ENCODE measurements around the gene CCDC188.

The CCDC188 gene

GRCh38 chr22:20150381-20151275, at the start of gene CCDC188:
TSS of gene CCDC188 (minus strand) at chr22:20151055. CDS start at chr22:20150986, 69 bp downstream.
- DNase-seq (ENCODE audit: low read depth in 2 of 2), result no peak

DNA sequence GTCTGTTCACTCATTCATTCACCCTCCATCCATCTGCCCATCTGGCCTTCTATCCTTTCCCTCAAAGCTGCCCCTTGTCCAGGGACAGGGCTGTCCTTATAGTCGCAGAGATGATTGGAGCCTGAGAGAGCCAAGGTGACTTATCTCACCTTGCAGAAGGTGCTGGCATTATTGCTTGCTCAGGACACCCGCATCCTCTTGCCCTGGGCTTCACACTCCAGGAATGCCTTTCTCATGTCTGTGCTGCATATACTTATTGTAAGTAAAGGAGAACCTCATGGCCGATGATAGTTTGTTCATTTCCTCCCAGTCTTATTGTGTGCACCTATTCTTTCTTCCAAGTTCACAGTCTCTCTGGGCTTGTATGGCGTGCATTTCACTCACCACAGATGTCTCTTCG, 49.1 kb upstream of the CCDC188 start:
- no peak for DNase-seq (ENCODE audit: low read depth in 2 of 2)

DNA sequence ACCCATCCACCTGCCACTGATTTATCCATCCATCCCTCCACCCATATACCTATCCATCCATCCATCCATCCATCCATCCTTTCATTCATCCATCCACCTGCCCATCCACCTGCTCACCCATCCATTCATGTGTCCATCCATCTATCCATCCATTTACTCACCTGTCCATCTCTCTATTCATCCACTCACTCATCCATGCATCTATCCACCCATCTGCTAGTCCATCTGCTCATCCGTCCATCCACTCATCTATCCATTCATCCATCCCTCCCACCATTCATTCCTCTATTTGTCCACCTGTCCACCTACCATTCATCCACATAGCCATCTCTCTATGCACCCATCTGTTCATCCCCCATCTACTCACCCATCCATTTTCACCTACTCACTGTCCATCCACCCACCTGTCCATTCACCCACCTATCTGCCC, 48.6 kb upstream of the CCDC188 start:
- no peak for DNase-seq (ENCODE audit: low read depth in 2 of 2)

DNA sequence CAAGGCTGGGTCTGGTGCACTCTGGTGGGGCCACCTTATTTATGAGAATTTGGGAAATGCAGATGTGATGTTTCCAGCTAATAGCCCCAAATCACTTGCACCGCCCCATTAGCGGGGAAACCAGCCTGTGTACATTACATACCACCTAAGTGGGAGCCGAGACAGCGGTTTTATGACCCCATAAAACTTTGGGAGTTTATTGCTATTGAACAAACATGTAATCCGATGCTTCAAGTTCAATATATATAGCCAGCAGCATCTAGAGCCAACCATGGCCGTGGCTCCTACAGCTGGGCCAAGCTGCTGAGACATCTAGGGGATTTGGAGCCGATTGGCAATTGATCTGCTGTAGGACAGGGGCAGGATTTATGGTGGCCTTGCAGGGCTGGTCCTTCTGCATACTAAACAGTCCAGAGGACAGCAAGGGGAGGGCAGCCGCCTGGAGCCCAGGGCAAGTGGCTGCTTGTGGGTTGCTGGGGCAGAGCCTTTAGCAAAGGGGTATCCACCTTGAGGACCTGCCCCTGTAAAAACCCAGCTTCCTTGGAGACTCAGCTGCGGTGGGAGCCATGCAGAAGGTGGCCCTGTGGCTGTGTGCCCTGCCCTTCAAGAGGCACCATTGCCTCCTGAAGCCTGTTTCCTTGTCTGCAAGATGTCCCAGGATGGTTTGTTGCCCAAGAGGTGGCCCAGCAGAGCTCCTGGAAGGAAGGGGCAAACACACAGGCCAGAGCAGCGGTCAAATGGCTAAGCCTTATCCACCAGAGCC, 47.9 kb upstream of the CCDC188 start:
- DNase-seq (ENCODE audit: low read depth in 2 of 2), result no peak

- DNase-seq (ENCODE audit: low read depth in 2 of 2), result no peak
These were observed 46.7 kb upstream of the CCDC188 start for GRCh38 chr22:20197407-20198030.

GRCh38 chr22:20196094-20196842, 45.4 kb upstream of the CCDC188 start:
- DNase-seq (ENCODE audit: low read depth in 2 of 2), result no peak

DNA sequence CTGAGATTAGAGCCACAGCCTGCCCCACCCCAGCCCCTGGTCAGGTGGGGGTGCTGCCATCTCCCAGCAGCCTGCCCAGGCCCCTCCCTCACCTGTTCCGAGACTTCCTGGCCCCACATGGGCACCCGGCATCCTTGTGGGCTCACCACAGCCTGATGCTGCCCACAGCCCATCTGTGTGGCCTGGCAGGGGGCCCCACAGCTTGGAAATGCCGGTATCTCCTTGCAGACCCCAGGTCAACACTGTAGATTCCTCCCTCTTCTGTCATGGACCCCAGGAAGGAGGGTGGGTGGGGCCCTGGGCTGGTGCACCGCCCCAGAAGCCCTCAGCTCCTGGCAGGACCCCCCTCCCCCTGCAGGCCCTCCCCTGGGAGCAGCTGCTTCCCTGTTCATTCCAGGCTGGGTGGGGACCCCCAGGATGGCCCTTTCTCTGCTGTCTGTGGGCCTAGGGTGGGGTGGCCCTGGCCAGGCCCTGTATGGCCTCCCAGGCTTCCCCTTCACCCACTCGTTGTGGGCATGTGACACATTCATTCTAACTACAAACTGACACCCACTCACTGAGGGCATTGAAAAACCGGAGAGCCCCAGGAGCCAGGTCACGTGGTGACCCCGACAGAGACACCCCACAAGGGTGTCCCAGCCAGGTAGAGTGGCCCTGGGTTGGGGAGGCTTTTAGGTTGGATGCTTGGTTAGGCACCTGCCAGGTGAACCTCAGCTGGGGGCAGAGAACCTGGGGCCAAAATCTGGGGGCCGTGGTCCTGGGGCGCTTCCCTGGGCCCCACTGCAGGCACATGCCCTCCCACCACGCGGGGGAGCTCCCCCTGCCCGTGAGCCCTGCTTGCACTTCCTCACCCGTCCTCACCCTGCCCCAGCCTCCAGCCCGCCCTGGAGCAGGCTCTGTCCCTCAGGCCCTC, 44.1 kb upstream of the CCDC188 start:
- no peak for DNase-seq (ENCODE audit: low read depth in 2 of 2)

DNA sequence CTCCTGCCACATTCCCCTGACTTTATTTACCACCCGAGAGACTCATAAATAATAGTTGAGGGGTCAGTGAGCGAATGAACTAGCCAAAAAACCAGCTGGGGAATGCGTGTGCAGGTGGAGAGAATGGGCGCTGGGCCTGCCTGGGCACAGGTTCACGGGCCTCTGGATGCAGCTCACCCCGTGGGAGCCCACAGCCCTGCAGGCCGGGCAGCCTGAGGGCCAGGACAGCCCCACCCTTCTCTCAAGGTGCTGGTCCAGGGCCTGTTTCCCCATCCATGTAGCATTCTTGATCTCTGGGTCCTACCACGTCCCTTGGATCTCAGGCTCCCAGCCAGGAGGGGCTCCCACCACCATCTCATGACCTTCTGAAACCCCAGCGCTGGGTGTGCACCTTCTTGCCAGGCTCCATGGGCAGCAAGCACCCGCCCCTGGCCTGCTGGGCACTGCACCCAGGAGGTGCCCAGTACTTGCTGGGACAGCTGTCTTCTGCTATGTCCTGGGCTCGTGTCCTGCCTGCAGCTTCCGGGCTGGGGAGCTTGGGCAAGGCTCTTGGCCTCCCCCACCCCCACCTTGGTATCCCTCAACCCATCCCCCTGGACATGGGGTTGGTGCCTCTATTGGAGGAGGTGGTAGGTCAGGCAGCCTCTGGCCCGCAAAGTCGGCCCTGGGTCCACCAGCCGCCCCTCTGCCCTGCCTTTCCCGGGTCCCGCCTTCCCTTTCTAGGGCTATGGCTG, 43.1 kb upstream of the CCDC188 start:
- no peak for DNase-seq (ENCODE audit: low read depth in 2 of 2)

DNA sequence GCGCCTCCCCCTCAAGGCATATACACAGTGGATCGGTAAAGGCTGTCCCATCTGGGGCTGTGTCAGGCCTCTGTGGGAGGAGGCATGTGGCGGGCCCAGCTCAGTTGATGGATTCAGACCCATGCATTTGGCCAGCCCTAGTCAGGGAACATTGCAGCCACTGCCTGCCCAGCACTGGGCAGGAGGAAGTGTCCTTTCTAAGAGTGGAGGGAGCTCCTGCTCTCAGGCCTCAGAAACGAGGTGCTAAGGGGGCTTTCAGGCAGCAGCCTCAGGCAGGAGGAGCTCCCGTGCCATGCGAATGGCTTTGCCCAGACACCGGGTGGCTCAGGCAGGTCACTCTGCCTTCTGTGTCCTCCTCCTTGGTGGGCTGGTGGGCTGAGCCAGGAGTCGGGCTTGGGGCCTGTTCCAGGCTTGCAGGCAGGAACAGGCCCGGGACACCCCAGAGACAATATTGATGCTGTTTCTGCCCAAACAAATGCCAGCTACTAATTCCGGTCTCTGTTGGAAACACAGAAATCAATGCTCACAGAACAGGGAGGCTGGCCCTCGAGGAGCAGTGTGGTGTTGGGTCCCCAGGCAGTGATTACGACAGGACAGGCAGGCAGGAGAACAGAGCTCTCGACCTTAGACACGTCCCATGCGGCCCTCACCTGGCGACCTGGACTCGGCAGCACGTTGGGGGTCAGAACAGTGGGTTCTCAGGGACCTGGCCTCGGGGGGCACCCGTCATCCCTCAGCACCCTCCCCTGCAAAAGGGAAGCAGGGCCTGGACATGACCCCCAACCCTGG, 42.3 kb upstream of the CCDC188 start:
- no peak for DNase-seq (ENCODE audit: low read depth in 2 of 2)

DNA sequence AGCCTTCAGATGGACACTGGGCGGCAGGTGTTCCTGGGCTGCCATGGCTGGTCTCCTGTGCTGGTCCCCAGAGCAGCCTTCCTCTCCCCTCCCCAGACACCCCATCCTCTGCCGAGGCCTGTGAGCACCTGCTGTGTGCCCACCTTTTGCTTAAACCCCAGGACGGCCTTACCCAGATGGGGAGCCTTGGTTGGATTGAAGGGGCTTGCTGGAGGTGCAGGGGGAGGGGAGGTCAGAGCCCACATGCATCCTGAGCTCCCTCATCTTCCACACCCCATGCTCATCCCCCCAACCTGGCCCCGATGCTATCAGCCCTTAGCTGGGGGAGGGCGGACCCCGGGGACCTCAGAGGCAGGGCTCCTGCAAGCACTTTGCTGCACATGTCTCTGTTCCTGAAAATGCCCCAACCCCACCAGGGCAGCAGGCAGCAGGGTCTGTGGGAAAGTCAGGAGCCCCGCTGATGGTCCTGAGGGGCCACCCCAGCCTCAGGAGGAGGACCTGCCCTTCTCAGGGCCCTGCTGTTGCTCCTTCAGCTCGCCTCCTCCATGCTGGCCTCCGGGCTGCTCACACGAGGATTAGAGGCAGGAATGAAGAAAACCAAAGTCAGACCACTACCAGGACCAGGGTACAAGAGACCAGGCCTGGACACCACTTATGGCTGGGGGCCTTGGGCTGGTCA, 41.6 kb upstream of the CCDC188 start:
- no peak for DNase-seq (ENCODE audit: low read depth in 2 of 2)

DNA sequence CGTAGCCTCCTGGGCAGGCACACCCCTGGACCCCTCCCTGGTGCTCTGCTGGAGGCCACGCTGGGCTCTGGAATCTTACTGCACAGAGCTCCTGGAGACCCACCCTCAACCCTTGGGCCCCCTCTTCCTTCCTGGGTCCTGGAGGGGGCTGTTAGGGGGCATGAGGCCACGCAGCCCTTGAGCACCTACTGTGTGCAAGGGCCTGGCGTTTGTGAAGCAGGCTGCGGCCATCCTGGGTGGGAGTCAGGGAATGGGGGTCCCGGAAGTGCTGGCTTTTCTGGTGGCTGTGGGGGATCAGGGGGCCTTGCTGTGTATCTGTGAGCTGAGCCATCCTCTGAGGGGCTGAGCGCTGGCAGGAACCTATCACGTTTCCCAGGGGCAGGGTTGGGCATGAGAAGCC, 40.9 kb upstream of the CCDC188 start:
- no peak for DNase-seq (ENCODE audit: low read depth in 2 of 2)

DNA sequence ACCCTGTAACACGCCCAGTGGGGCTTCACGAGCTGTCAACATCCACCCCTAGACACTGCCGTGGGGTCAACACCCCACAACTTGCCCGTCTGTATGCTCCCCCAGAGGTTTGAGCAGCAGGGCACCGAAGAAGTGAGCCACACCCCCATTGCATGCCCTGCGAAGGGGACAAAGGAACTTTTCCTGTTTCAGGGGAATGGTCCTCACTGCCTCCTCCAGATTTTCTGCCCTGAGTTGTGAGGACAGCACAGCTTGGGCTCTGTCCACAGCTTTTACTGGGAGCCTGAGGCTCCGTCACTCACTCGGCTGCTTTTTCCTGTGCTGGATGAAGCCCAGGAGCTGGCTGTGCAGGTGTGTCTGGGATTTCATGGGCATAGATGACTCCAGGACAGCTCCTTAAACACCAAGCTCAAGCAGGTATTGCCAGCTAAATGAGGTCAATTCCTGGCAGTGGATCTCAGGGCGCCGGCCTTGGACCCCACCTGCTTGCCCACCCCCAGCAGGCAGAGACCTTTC, 40.2 kb upstream of the CCDC188 start:
- DNase-seq (ENCODE audit: low read depth in 2 of 2), result no peak

- DNase-seq (ENCODE audit: low read depth in 2 of 2), result no peak
These were observed 37.7 kb upstream of the CCDC188 start for GRCh38 chr22:20188567-20188877.

GRCh38 chr22:20187777-20188566, 37.1 kb upstream of the CCDC188 start:
- DNase-seq (ENCODE audit: low read depth in 2 of 2), result no peak

- no peak for DNase-seq (ENCODE audit: low read depth in 2 of 2)
These were observed 36.2 kb upstream of the CCDC188 start for GRCh38 chr22:20186871-20187546.

GRCh38 chr22:20186183-20186870, 35.5 kb upstream of the CCDC188 start:
- no peak for DNase-seq (ENCODE audit: low read depth in 2 of 2)
